ENCODE results near the gene THRB. TPM values are rescaled to one million over a fixed set of nuclear protein-coding genes. Genes with fewer than 3 reads are reported as not detected.

Gene THRB
- total RNA-seq, 2 donors from 2014 or later = 6.7 to 6.9 TPM

DNA sequence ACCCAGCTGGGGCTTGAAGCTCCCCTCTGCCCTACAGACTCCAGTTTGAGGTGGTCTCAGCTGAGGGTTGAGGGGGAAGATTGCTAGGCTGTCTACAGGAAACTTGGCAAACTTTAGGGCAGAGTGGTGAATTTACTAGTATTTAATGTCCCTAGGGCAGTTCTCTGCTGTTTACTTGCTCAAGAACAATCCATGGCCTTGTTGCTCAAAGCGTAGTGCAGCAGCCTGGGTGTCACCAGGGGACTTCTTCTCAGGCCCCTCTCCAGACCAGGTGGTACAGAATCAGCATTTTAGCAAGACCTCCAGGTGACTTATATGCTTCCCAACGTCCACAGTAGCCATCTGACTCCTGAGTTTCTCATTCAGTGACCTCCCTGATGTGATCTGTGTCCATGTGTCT lies 360.7 kb downstream of the THRB start:
- Histone ChIP-seq H3K27ac (no peak overlapping the region), H3K27me3 (no peaks in the 10 kb centered on the region), H3K9me3 (no peaks in the 10 kb centered on the region), H3K4me1 (peaks cover 9% of the 10 kb centered on the region), H3K4me3 (no peak overlapping the region), H3K36me3 (replicated peaks in 1 of 2; ENCODE audit: insufficient read depth in 1 of 2, low read depth in 2 of 2) (no peaks in the 10 kb centered on the region)
- intact Hi-C loops (cut with DNase I) = no loop called here
- ATAC-seq = no peak
- TF ChIP-seq, protein P1, sequence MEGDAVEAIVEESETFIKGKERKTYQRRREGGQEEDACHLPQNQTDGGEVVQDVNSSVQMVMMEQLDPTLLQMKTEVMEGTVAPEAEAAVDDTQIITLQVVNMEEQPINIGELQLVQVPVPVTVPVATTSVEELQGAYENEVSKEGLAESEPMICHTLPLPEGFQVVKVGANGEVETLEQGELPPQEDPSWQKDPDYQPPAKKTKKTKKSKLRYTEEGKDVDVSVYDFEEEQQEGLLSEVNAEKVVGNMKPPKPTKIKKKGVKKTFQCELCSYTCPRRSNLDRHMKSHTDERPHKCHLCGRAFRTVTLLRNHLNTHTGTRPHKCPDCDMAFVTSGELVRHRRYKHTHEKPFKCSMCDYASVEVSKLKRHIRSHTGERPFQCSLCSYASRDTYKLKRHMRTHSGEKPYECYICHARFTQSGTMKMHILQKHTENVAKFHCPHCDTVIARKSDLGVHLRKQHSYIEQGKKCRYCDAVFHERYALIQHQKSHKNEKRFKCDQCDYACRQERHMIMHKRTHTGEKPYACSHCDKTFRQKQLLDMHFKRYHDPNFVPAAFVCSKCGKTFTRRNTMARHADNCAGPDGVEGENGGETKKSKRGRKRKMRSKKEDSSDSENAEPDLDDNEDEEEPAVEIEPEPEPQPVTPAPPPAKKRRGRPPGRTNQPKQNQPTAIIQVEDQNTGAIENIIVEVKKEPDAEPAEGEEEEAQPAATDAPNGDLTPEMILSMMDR (IDR thresholded peaks at IDR 0.05) = no peak
- no peak for TF ChIP-seq POLR2A (IDR thresholded peaks at IDR 0.05)
- no peak for DNase-seq
- WGBS, 2 donors = 77 to 87% methylated on average over 2 of the region's 2 CpGs

DNA sequence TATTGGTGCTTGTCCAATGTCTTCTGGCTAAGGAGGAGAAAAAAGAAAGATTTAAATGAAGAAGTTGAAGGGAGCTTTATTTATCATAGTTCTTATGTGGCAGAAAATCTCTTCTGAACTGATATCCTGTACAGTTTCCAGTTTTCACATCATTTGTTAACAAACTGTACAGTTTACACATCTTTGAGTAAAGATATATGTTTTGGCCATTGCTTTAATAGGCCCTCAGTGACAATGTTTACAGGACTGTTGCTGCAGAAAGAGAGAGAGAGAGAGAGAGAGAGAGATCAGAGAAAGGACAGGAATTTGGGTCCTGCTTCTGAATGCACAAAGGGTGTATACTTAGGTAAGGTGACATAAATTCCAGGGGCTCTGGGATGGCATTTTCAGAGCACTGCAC lies 361.2 kb downstream of the THRB start:
- no peak for DNase-seq
- Histone ChIP-seq H3K9me3 (no peaks in the 10 kb centered on the region), H3K27me3 (no peaks in the 10 kb centered on the region), H3K27ac (no peak overlapping the region), H3K4me3 (no peak overlapping the region), H3K36me3 (replicated peaks in 1 of 2; ENCODE audit: insufficient read depth in 1 of 2, low read depth in 2 of 2) (no peaks in the 10 kb centered on the region), H3K4me1 (peaks cover 9% of the 10 kb centered on the region)
- ATAC-seq = no peak
- TF ChIP-seq POLR2A (IDR thresholded peaks at IDR 0.05) = no peak
- TF ChIP-seq, protein P1 (IDR thresholded peaks at IDR 0.05) = no peak
- intact Hi-C loops (cut with DNase I) = no loop called here

- Histone ChIP-seq H3K4me3 (no peak overlapping the region), H3K27me3 (no peaks in the 10 kb centered on the region), H3K27ac (no peak overlapping the region), H3K9me3 (no peaks in the 10 kb centered on the region), H3K36me3 (replicated peaks in 1 of 2; ENCODE audit: insufficient read depth in 1 of 2, low read depth in 2 of 2) (no peaks in the 10 kb centered on the region), H3K4me1 (no peaks in the 10 kb centered on the region)
- DNase-seq = no peak
- WGBS, 2 donors = 79 to 81% methylated on average over 5 of the region's 5 CpGs
- ATAC-seq = no peak
- intact Hi-C loops (cut with DNase I) = no loop called here
- TF ChIP-seq POLR2A (IDR thresholded peaks at IDR 0.05) = no peak
- TF ChIP-seq, protein P1 (IDR thresholded peaks at IDR 0.05) = no peak
These were observed 365.1 kb downstream of the THRB start for GRCh38 chr3:24129549-24129948.

- no peaks in the 10 kb centered on the region for H3K4me1 ChIP-seq
- DNase-seq (no peak), ATAC-seq (no peak)
- WGBS, 2 donors = 75 to 77% methylated on average over 4 of the region's 4 CpGs
- H3K27ac ChIP-seq = no peak overlapping the region
- H3K9me3 ChIP-seq = no peaks in the 10 kb centered on the region
- TF ChIP-seq, protein P1 (IDR thresholded peaks at IDR 0.05) = no peak
- no peak for TF ChIP-seq POLR2A (IDR thresholded peaks at IDR 0.05)
- H3K27me3 ChIP-seq = no peaks in the 10 kb centered on the region
- H3K36me3 ChIP-seq (replicated peaks in 1 of 2; ENCODE audit: insufficient read depth in 1 of 2, low read depth in 2 of 2) = no peaks in the 10 kb centered on the region
- intact Hi-C loops (cut with DNase I) = no loop called here
- H3K4me3 ChIP-seq = no peak overlapping the region
These were observed 366.2 kb downstream of the THRB start for GRCh38 chr3:24128199-24129005.

DNA sequence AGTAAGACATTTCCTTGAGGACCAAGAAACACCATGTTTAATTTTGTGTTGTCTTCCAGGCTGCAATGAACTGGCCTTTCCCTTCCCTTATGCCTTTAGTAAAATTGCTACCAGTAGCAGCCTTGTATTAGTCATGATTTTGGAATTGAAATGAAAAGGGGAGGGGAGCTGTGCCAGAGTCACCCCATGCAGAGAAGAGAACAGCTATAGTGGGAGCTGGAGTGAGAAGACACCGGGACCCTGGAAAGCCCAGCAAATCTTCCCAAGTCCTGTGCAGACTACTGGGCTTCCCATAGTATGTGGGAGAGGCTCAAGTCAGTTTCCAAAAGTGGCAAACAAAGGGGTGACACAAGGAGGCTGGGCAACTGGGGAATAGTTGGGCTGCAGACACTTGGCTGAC lies 371.1 kb downstream of the THRB start:
- no peaks in the 10 kb centered on the region for H3K4me1 ChIP-seq
- ATAC-seq (no peak), DNase-seq (no peak)
- no peak overlapping the region for H3K27ac ChIP-seq
- intact Hi-C loops (cut with DNase I) = no loop called here
- WGBS, 2 donors = 88 to 93% methylated on average over 1 of the region's 1 CpG
- H3K36me3 ChIP-seq (replicated peaks in 1 of 2; ENCODE audit: insufficient read depth in 1 of 2, low read depth in 2 of 2) = no peaks in the 10 kb centered on the region
- TF ChIP-seq, protein P1 (IDR thresholded peaks at IDR 0.05) = no peak
- TF ChIP-seq POLR2A (IDR thresholded peaks at IDR 0.05) = no peak
- no peaks in the 10 kb centered on the region for H3K9me3 ChIP-seq
- no peak overlapping the region for H3K4me3 ChIP-seq
- H3K27me3 ChIP-seq = no peaks in the 10 kb centered on the region
